ENCODE measurements around the gene TSTD1.
"Not testable (repeated sequence)": the region's sequence is repeated elsewhere in the genome, so short reads cannot be mapped to it uniquely, and the experiment has no call there.

TSTD1 gene

GRCh38 chr1:161068306-161069234, 29.8 kb upstream of the TSTD1 start:
- peak; percentile 92 to 94 for DNase-seq

GRCh38 chr1:161066694-161067093, 27.9 kb upstream of the TSTD1 start:
- DNase-seq, result no peak

- not testable (repeated sequence) for DNase-seq
Measured at GRCh38 chr1:161065681-161066080, 26.9 kb upstream of the TSTD1 start.

- DNase-seq, result not testable (repeated sequence)
Measured at GRCh38 chr1:161063936-161064335, 25.2 kb upstream of the TSTD1 start.

- no peak for DNase-seq
Measured at GRCh38 chr1:161061419-161061818, 22.7 kb upstream of the TSTD1 start.

- no peak for DNase-seq
Measured at GRCh38 chr1:161059293-161059692, 20.5 kb upstream of the TSTD1 start.

GRCh38 chr1:161054805-161055204, 16.0 kb upstream of the TSTD1 start:
- DNase-seq, result peak in 1 of 2 donors; percentile 36

- no peak for DNase-seq
Measured at GRCh38 chr1:161054232-161054631, 15.5 kb upstream of the TSTD1 start.

GRCh38 chr1:161052899-161053298, 14.1 kb upstream of the TSTD1 start:
- DNase-seq, result no peak

GRCh38 chr1:161051219-161051618, 12.5 kb upstream of the TSTD1 start:
- DNase-seq, result no peak

GRCh38 chr1:161048949-161049722, 10.4 kb upstream of the TSTD1 start:
- no peak for DNase-seq

GRCh38 chr1:161047436-161048420, 9.0 kb upstream of the TSTD1 start:
- DNase-seq, result no peak

GRCh38 chr1:161046605-161047228, 8.0 kb upstream of the TSTD1 start:
- DNase-seq, result peak; percentile 77 to 88

GRCh38 chr1:161045736-161046604, 7.2 kb upstream of the TSTD1 start, which contains the start of gene USF1:
TSS of gene USF1 (minus strand) at chr1:161045977. CDS start at chr1:161043275, 2,702 bp downstream.
- peak; percentile 94 to 96 for DNase-seq

- DNase-seq, result peak; percentile 83 to 88
Measured at GRCh38 chr1:161044908-161045735, 6.4 kb upstream of the TSTD1 start.

- DNase-seq, result no peak
Measured at GRCh38 chr1:161044535-161044907, 5.8 kb upstream of the TSTD1 start.

- no peak for DNase-seq
Measured at GRCh38 chr1:161039546-161039945, 782 bp upstream of the TSTD1 start.

- no peak for DNase-seq
Measured at GRCh38 chr1:161039154-161039545, 386 bp upstream of the TSTD1 start.

GRCh38 chr1:161037661-161038522, 872 bp downstream of the TSTD1 start:
- DNase-seq, result no peak

All from inflammatory macrophage treated with lipopolysaccharide for 1 hour (primary cell).